ENCODE results near the gene EXOC3L1. TPM values are rescaled to one million over a fixed set of nuclear protein-coding genes. Genes with fewer than 3 reads are reported as not detected.
A peak's percentile ranks its signal among the peaks of the same experiment; 100 is the strongest.

The EXOC3L1 gene
- total RNA-seq, 1 experiment from 2014 or later: 0.50 TPM

- no peak for DNase-seq (ENCODE audit: low spot score)
Measured at GRCh38 chr16:67216612-67217490, 26.9 kb upstream of the EXOC3L1 start.

GRCh38 chr16:67215706-67216105 lies 25.8 kb upstream of the EXOC3L1 start:
- no peak for DNase-seq (ENCODE audit: low spot score)

GRCh38 chr16:67213197-67214019 lies 23.5 kb upstream of the EXOC3L1 start:
- DNase-seq (ENCODE audit: low spot score): no peak

GRCh38 chr16:67212766-67213165 lies 22.8 kb upstream of the EXOC3L1 start:
- peak; percentile 55 for DNase-seq (ENCODE audit: low spot score)

GRCh38 chr16:67211674-67212073 lies 21.7 kb upstream of the EXOC3L1 start:
- no peak for DNase-seq (ENCODE audit: low spot score)

- no peak for DNase-seq (ENCODE audit: low spot score)
Measured at GRCh38 chr16:67210069-67210937, 20.4 kb upstream of the EXOC3L1 start.

GRCh38 chr16:67209565-67209964 lies 19.6 kb upstream of the EXOC3L1 start:
- no peak for DNase-seq (ENCODE audit: low spot score)

- no peak for DNase-seq (ENCODE audit: low spot score)
Measured at GRCh38 chr16:67208154-67208896, 18.4 kb upstream of the EXOC3L1 start.

GRCh38 chr16:67207249-67208091 lies 17.5 kb upstream of the EXOC3L1 start:
- DNase-seq (ENCODE audit: low spot score): peak; percentile 77

- peak; percentile 46 for DNase-seq (ENCODE audit: low spot score)
Measured at GRCh38 chr16:67206838-67207248, 16.9 kb upstream of the EXOC3L1 start.

- no peak for DNase-seq (ENCODE audit: low spot score)
Measured at GRCh38 chr16:67206129-67206837, 16.3 kb upstream of the EXOC3L1 start.

- DNase-seq (ENCODE audit: low spot score): no peak
Measured at GRCh38 chr16:67204076-67204475, 14.1 kb upstream of the EXOC3L1 start.

- no peak for DNase-seq (ENCODE audit: low spot score)
Measured at GRCh38 chr16:67202956-67203493, 13.1 kb upstream of the EXOC3L1 start.

GRCh38 chr16:67202426-67202825 lies 12.5 kb upstream of the EXOC3L1 start:
- DNase-seq (ENCODE audit: low spot score): no peak

- DNase-seq (ENCODE audit: low spot score): no peak
Measured at GRCh38 chr16:67201411-67202345, 11.7 kb upstream of the EXOC3L1 start.

- DNase-seq (ENCODE audit: low spot score): no peak
Measured at GRCh38 chr16:67200491-67200890, 10.6 kb upstream of the EXOC3L1 start.

- DNase-seq (ENCODE audit: low spot score): no peak
Measured at GRCh38 chr16:67199808-67200198, 9.9 kb upstream of the EXOC3L1 start.
